Effector memory CD8-positive, alpha-beta T cell (primary cell): Measurements from ENCODE around the gene PLCH2.

Source experiments
- ATAC-seq: fragments of 150-1000 bp; cut with Tn5 transposase; replicated peaks from 2 replicates; pipeline ENCODE4 v1.10.0; 2021; ENCODE audit warnings: mild to moderate bottlenecking, moderate library complexity
- DNase-seq, 3 experiments: peaks; one replicate each; pipeline ENCODE4 v3.0.0; 2021
- H3K27ac Mint-ChIP-seq, 2 donors: one replicate each; pipeline ENCODE4 v1.8.0; 2022; ENCODE audit warnings: mild to moderate bottlenecking in 2 of 2, mixed read lengths in 2 of 2, moderate library complexity in 2 of 2
- H3K27me3 Mint-ChIP-seq, 2 donors: one replicate each; pipeline ENCODE4 v1.8.0; 2022; ENCODE audit warnings: mixed read lengths in 2 of 2
- H3K36me3 Mint-ChIP-seq: one replicate; pipeline ENCODE4 v1.8.0; 2022; ENCODE audit warnings: mild to moderate bottlenecking, moderate library complexity, mixed read lengths; ENCODE audit not compliant: insufficient read depth
- H3K4me1 Mint-ChIP-seq, 2 donors: one replicate each; pipeline ENCODE4 v1.8.0; 2022; ENCODE audit warnings: low read depth in 2 of 2, mixed read lengths in 2 of 2
- H3K4me3 Mint-ChIP-seq, 2 donors: one replicate each; pipeline ENCODE4 v1.8.0; 2022; ENCODE audit warnings: mild to moderate bottlenecking in 2 of 2, mixed read lengths in 2 of 2, moderate library complexity in 2 of 2
- H3K9me3 Mint-ChIP-seq, 2 donors: one replicate each; pipeline ENCODE4 v1.8.0; 2022; ENCODE audit warnings: mixed read lengths in 2 of 2

The PLCH2 gene

GRCh38 chr1:2523891-2524609 is 48.0 kb downstream of the PLCH2 start:
- Mint-ChIP-seq H3K4me1 (peaks cover 33 to 34% of the 10 kb centered on the region in 2 donors), H3K27me3 (peaks cover 0 to 15% of the 10 kb centered on the region in 2 donors), H3K27ac (peak overlapping the region; percentile 85 to 94), H3K4me3 (peak overlapping the region; percentile 92 to 93), H3K9me3 (no peaks in the 10 kb centered on the region), H3K36me3 (peaks cover 41% of the 10 kb centered on the region)
- DNase-seq: peak; percentile 48 to 56 (median 53)
- ATAC-seq: peak; percentile 40

GRCh38 chr1:2525572-2525919 is 49.5 kb downstream of the PLCH2 start:
- H3K9me3 Mint-ChIP-seq: no peaks in the 10 kb centered on the region
- H3K27me3 Mint-ChIP-seq: peaks cover 0 to 16% of the 10 kb centered on the region in 2 donors
- H3K36me3 Mint-ChIP-seq: peaks cover 38% of the 10 kb centered on the region
- DNase-seq: no peak
- H3K4me3 Mint-ChIP-seq: peak overlapping the region; percentile 92 to 93
- ATAC-seq: no peak
- peak overlapping the region; percentile 85 to 94 for H3K27ac Mint-ChIP-seq
- peaks cover 33 to 34% of the 10 kb centered on the region in 2 donors for H3K4me1 Mint-ChIP-seq

GRCh38 chr1:2525920-2526823 is 50.1 kb downstream of the PLCH2 start, which contains the start of gene PANK4:
Gene PANK4 (minus strand): TSS chr1:2526596. CDS start chr1:2526587, 9 bp downstream.
- H3K36me3 Mint-ChIP-seq: peaks cover 32% of the 10 kb centered on the region
- peak; percentile 87 for ATAC-seq
- no peaks in the 10 kb centered on the region for H3K9me3 Mint-ChIP-seq
- peaks cover 33 to 34% of the 10 kb centered on the region in 2 donors for H3K4me1 Mint-ChIP-seq
- peaks cover 4 to 22% of the 10 kb centered on the region in 2 donors for H3K27me3 Mint-ChIP-seq
- peak within 1 kb of the TSS; percentile 92 to 93 for H3K4me3 Mint-ChIP-seq
- DNase-seq: peak; percentile 83 to 84 (median 84)
- peak within 1 kb of the TSS; percentile 85 to 94 for H3K27ac Mint-ChIP-seq

GRCh38 chr1:2526824-2527555 is 50.9 kb downstream of the PLCH2 start:
- Mint-ChIP-seq H3K4me1 (peaks cover 33 to 38% of the 10 kb centered on the region in 2 donors), H3K9me3 (no peaks in the 10 kb centered on the region), H3K36me3 (peaks cover 26% of the 10 kb centered on the region), H3K27ac (peak overlapping the region; percentile 85 to 88), H3K27me3 (peaks cover 12 to 31% of the 10 kb centered on the region in 2 donors), H3K4me3 (peak overlapping the region; percentile 92 to 93)
- DNase-seq: no peak
- ATAC-seq: peak; percentile 3

- H3K4me1 Mint-ChIP-seq: peaks cover 30 to 35% of the 10 kb centered on the region in 2 donors
- H3K27ac Mint-ChIP-seq: no peak overlapping the region
- H3K27me3 Mint-ChIP-seq: peaks cover 14 to 36% of the 10 kb centered on the region in 2 donors
- no peaks in the 10 kb centered on the region for H3K9me3 Mint-ChIP-seq
- no peak for ATAC-seq
- DNase-seq: no peak
- H3K4me3 Mint-ChIP-seq: peak overlapping the region in 1 of 2 donors; percentile 92
- peaks cover 22% of the 10 kb centered on the region for H3K36me3 Mint-ChIP-seq
These were observed 51.4 kb downstream of the PLCH2 start for GRCh38 chr1:2527556-2527860.

- Mint-ChIP-seq H3K27me3 (peaks cover 14 to 41% of the 10 kb centered on the region in 2 donors), H3K27ac (no peak overlapping the region), H3K9me3 (no peaks in the 10 kb centered on the region), H3K36me3 (peaks cover 17% of the 10 kb centered on the region), H3K4me3 (no peak overlapping the region), H3K4me1 (peaks cover 25 to 32% of the 10 kb centered on the region in 2 donors)
- DNase-seq: no peak
- ATAC-seq: no peak
These were observed 51.9 kb downstream of the PLCH2 start for GRCh38 chr1:2528016-2528415.

GRCh38 chr1:2528611-2528965 is 52.5 kb downstream of the PLCH2 start:
- ATAC-seq (no peak), DNase-seq (no peak)
- Mint-ChIP-seq H3K4me1 (peaks cover 19 to 28% of the 10 kb centered on the region in 2 donors), H3K9me3 (no peaks in the 10 kb centered on the region), H3K36me3 (peaks cover 17% of the 10 kb centered on the region), H3K27me3 (peaks cover 14 to 47% of the 10 kb centered on the region in 2 donors), H3K27ac (no peak overlapping the region), H3K4me3 (peak overlapping the region; percentile 74 to 75)

- peaks cover 14 to 22% of the 10 kb centered on the region in 2 donors for H3K4me1 Mint-ChIP-seq
- no peaks in the 10 kb centered on the region for H3K9me3 Mint-ChIP-seq
- peaks cover 15% of the 10 kb centered on the region for H3K36me3 Mint-ChIP-seq
- H3K4me3 Mint-ChIP-seq: peak overlapping the region; percentile 74 to 75
- no peak overlapping the region for H3K27ac Mint-ChIP-seq
- DNase-seq (peak in 1 of 3 experiments; percentile 31), ATAC-seq (no peak)
- H3K27me3 Mint-ChIP-seq: peaks cover 14 to 52% of the 10 kb centered on the region in 2 donors
These were observed 53.1 kb downstream of the PLCH2 start for GRCh38 chr1:2528966-2529783.

GRCh38 chr1:2529784-2530512 is 53.9 kb downstream of the PLCH2 start, which contains the start of gene HES5:
Gene HES5 (minus strand): TSS chr1:2530263. CDS start chr1:2530164, 99 bp downstream.
- no peak within 1 kb of the TSS for H3K27ac Mint-ChIP-seq
- H3K9me3 Mint-ChIP-seq: no peaks in the 10 kb centered on the region
- H3K27me3 Mint-ChIP-seq: peaks cover 14 to 59% of the 10 kb centered on the region in 2 donors
- DNase-seq: no peak
- peaks cover 9% of the 10 kb centered on the region for H3K36me3 Mint-ChIP-seq
- peak within 1 kb of the TSS; percentile 74 to 75 for H3K4me3 Mint-ChIP-seq
- peaks cover 7 to 14% of the 10 kb centered on the region in 2 donors for H3K4me1 Mint-ChIP-seq
- ATAC-seq: no peak

GRCh38 chr1:2530513-2531361 is 54.6 kb downstream of the PLCH2 start:
- ATAC-seq (no peak), DNase-seq (no peak)
- H3K9me3 Mint-ChIP-seq: no peaks in the 10 kb centered on the region
- peaks cover 14 to 62% of the 10 kb centered on the region in 2 donors for H3K27me3 Mint-ChIP-seq
- peaks cover 4 to 10% of the 10 kb centered on the region in 2 donors for H3K4me1 Mint-ChIP-seq
- H3K36me3 Mint-ChIP-seq: peaks cover 1% of the 10 kb centered on the region
- no peak overlapping the region for H3K27ac Mint-ChIP-seq
- H3K4me3 Mint-ChIP-seq: peak overlapping the region; percentile 44 to 55

GRCh38 chr1:2532485-2533160 is 56.5 kb downstream of the PLCH2 start:
- ATAC-seq: no peak
- Mint-ChIP-seq H3K9me3 (no peaks in the 10 kb centered on the region), H3K4me1 (peaks cover 0 to 7% of the 10 kb centered on the region in 2 donors), H3K36me3 (no peaks in the 10 kb centered on the region), H3K27ac (no peak overlapping the region), H3K4me3 (no peak overlapping the region), H3K27me3 (peaks cover 19 to 67% of the 10 kb centered on the region in 2 donors)
- no peak for DNase-seq
